ENCODE data around the gene SCAP.

DNA sequence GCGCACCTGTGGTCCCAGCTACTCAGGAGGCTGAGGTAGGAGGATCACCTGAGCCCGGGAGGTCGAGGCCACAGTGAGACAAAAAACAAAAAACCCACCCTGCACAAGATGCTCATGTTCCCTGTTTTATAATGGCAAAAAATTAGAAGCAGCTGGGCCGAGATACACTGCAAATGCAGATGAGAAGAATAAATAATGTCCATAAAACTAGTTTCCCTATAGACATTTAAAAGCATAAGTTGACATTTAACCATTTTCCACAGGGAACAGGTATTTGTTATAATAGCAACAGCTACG, 537 bp upstream of the SCAP start:
- TF ChIP-seq SP1 (CRISPR knock-in tag; conservative IDR thresholded peaks at IDR 0.05) (no peak), ZNF121 (CRISPR knock-in tag; IDR thresholded peaks at IDR 0.05) (no peak), ETV6 (CRISPR knock-in tag; IDR thresholded peaks at IDR 0.05) (no peak), ZNF219 (CRISPR knock-in tag; IDR thresholded peaks at IDR 0.05; ENCODE audit: borderline replicate concordance) (no peak), FOXJ3 (CRISPR knock-in tag; IDR thresholded peaks at IDR 0.05; ENCODE audit: borderline replicate concordance) (no peak)
- TF ChIP-seq, protein P1, sequence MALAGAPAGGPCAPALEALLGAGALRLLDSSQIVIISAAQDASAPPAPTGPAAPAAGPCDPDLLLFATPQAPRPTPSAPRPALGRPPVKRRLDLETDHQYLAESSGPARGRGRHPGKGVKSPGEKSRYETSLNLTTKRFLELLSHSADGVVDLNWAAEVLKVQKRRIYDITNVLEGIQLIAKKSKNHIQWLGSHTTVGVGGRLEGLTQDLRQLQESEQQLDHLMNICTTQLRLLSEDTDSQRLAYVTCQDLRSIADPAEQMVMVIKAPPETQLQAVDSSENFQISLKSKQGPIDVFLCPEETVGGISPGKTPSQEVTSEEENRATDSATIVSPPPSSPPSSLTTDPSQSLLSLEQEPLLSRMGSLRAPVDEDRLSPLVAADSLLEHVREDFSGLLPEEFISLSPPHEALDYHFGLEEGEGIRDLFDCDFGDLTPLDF (CRISPR knock-in tag; IDR thresholded peaks at IDR 0.05) = no peak
